Tibial nerve (tissue), 3 donors: ENCODE measurements around the gene TBC1D16.

Source experiments
- POLR2A ChIP-seq, 2 donors: fragments of 450-650 bp; IDR thresholded peaks; one replicate each; pipeline ENCODE4 v1.6.1; 2017; ENCODE audit warnings: antibody characterized with exemption in 2 of 2, mild to moderate bottlenecking in 2 of 2, moderate library complexity in 2 of 2
- TF ChIP-seq, protein P1 (sequence below), 5 experiments: fragments of 200-600 bp in 3 of 5; fragments of 450-650 bp in 2 of 5; sonication (generic) in 3 of 5; IDR thresholded peaks; one replicate each; pipeline ENCODE4 v1.5.1; 2016 to 2019; ENCODE audit warnings: antibody characterized with exemption in 5 of 5, mild to moderate bottlenecking in 3 of 5, moderate library complexity in 2 of 5

DNA sequence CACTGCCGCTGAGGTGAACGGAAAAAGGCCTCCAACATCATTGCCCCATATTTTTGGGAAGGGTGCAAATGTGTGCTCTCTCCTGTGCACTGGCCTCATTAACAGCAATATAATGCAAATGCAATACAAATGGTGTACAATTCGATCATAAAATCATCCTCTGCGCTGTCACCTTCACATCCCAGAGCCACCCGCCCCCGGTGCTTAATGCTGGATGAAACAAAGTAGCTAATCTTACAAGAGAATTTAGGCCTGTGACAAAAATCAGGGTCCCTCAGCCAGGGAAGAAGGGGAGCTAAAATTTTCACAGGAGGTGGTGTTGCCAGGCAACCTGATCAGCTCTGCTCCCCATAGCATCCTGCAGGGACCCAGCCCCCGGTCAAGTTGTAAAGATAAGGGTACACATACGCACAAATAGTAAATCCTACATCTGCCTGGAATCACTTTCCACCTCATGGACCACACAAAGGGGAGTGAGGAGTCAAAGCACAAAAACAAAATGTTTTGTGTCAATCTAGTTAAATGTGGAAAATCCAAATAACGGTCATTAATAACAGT is 3.0 kb downstream of the TBC1D16 start:
- TF ChIP-seq, protein P1, sequence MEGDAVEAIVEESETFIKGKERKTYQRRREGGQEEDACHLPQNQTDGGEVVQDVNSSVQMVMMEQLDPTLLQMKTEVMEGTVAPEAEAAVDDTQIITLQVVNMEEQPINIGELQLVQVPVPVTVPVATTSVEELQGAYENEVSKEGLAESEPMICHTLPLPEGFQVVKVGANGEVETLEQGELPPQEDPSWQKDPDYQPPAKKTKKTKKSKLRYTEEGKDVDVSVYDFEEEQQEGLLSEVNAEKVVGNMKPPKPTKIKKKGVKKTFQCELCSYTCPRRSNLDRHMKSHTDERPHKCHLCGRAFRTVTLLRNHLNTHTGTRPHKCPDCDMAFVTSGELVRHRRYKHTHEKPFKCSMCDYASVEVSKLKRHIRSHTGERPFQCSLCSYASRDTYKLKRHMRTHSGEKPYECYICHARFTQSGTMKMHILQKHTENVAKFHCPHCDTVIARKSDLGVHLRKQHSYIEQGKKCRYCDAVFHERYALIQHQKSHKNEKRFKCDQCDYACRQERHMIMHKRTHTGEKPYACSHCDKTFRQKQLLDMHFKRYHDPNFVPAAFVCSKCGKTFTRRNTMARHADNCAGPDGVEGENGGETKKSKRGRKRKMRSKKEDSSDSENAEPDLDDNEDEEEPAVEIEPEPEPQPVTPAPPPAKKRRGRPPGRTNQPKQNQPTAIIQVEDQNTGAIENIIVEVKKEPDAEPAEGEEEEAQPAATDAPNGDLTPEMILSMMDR (IDR thresholded peaks at IDR 0.05): no peak
- no peak for TF ChIP-seq POLR2A (IDR thresholded peaks at IDR 0.05)
